HEK293 (cell line): ENCODE results near the gene UCP3.

Experiments
- REPIN1 ChIP-seq: fragments of 450-650 bp; formaldehyde crosslinking; IDR thresholded peaks from 2 replicates; pipeline ENCODE4 v1.5.1; 2017; ENCODE audit warnings: missing biosample characterization, missing genetic modification characterization, low read depth
- YY1 ChIP-seq: fragments of 450-650 bp; formaldehyde crosslinking; IDR thresholded peaks from 2 replicates; pipeline ENCODE4 v1.5.1; 2018; ENCODE audit warnings: missing biosample characterization, missing genetic modification characterization
- ZNF133 ChIP-seq: fragments of 450-650 bp; formaldehyde crosslinking; IDR thresholded peaks from 2 replicates; pipeline ENCODE4 v1.5.1; 2016; ENCODE audit warnings: missing biosample characterization, missing genetic modification characterization
- ZNF146 ChIP-seq: fragments of 450-650 bp; formaldehyde crosslinking; IDR thresholded peaks from 2 replicates; pipeline ENCODE4 v1.5.1; 2016; ENCODE audit warnings: missing biosample characterization, missing genetic modification characterization
- ZNF23 ChIP-seq: fragments of 450-650 bp; formaldehyde crosslinking; IDR thresholded peaks from 2 replicates; pipeline ENCODE4 v1.5.1; 2016; ENCODE audit warnings: missing biosample characterization, missing genetic modification characterization, borderline replicate concordance
- ZNF24 ChIP-seq: fragments of 450-650 bp; formaldehyde crosslinking; IDR thresholded peaks from 2 replicates; pipeline ENCODE4 v1.5.1; 2016; ENCODE audit warnings: missing biosample characterization, missing genetic modification characterization
- ZNF561 ChIP-seq: fragments of 450-650 bp; IDR thresholded peaks from 2 replicates; pipeline ENCODE4 v1.5.1; 2018; ENCODE audit warnings: missing biosample characterization, missing genetic modification characterization, borderline replicate concordance
- TF ChIP-seq, protein P1 (sequence below): fragments of 450-650 bp; formaldehyde crosslinking; IDR thresholded peaks from 2 replicates; pipeline ENCODE4 v1.5.1; 2016; ENCODE audit warnings: missing biosample characterization, missing genetic modification characterization
- TF ChIP-seq, protein P2 (sequence below): fragments of 450-650 bp; formaldehyde crosslinking; IDR thresholded peaks from 2 replicates; pipeline ENCODE4 v1.5.1; 2016; ENCODE audit warnings: missing biosample characterization, missing genetic modification characterization
- TF ChIP-seq, protein P3 (sequence below): fragments of 450-650 bp; formaldehyde crosslinking; optimal IDR thresholded peaks from 2 replicates; pipeline ENCODE3; 2016; ENCODE audit warnings: missing biosample characterization, mild to moderate bottlenecking, missing genetic modification characterization
- TF ChIP-seq, protein P4 (sequence below): sonication (generic); formaldehyde crosslinking; IDR thresholded peaks from 2 replicates; pipeline ENCODE4 v1.8.1; 2022; ENCODE audit warnings: mild to moderate bottlenecking, moderate library complexity, missing genetic modification reagents

DNA sequence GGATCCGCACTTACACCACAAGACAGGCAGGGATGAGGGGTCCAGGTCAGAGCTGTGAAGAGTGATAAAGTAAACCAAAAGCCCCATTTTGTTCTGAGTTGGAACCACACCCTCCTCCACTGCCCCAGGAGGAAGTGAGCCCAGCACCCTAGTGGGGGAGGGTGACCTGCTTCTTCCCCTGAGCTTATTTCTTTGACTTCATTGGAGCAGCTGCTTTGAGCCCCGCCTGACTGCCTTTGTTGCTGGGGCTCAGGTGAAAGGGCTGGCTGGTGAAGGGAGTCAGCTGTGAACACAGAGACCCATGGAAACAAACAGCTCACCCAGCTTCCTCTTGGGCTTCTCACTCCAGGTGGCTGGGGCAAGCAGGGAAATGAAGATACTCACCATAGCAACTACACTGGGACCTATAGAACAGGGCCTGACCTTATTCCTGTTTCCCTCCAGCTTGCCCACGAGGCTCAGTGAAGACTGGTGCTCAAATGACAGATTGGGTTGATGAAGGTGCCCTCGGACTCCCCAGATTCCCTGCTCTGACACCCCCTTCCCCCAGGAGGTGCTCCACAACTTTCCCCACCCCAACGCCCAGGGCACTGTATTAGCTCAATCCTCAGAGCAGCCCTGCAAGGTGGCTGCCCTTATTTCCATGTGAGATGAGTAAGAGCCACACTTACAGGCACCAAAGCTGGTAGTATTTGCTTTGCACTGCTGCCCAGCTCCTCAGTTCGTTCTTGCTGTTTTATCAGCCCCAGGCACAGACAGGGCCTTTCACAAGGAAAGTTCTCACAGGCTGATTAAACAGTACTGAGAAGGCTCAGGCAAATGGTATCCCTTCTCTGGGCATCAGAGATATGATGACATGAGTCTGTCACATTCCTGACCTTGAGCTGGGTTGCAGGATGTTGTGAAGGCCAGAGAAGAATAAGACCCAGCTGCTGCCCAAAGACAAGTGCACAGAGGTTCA, 28.6 kb downstream of the UCP3 start:
- TF ChIP-seq ZNF133 (tag by site-specific recombination): no peak
- no peak for TF ChIP-seq ZNF24 (tag by site-specific recombination)
- TF ChIP-seq, protein P1, sequence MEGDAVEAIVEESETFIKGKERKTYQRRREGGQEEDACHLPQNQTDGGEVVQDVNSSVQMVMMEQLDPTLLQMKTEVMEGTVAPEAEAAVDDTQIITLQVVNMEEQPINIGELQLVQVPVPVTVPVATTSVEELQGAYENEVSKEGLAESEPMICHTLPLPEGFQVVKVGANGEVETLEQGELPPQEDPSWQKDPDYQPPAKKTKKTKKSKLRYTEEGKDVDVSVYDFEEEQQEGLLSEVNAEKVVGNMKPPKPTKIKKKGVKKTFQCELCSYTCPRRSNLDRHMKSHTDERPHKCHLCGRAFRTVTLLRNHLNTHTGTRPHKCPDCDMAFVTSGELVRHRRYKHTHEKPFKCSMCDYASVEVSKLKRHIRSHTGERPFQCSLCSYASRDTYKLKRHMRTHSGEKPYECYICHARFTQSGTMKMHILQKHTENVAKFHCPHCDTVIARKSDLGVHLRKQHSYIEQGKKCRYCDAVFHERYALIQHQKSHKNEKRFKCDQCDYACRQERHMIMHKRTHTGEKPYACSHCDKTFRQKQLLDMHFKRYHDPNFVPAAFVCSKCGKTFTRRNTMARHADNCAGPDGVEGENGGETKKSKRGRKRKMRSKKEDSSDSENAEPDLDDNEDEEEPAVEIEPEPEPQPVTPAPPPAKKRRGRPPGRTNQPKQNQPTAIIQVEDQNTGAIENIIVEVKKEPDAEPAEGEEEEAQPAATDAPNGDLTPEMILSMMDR (tag by site-specific recombination): no peak
- no peak for TF ChIP-seq YY1 (tag by site-specific recombination)
- TF ChIP-seq, protein P2, sequence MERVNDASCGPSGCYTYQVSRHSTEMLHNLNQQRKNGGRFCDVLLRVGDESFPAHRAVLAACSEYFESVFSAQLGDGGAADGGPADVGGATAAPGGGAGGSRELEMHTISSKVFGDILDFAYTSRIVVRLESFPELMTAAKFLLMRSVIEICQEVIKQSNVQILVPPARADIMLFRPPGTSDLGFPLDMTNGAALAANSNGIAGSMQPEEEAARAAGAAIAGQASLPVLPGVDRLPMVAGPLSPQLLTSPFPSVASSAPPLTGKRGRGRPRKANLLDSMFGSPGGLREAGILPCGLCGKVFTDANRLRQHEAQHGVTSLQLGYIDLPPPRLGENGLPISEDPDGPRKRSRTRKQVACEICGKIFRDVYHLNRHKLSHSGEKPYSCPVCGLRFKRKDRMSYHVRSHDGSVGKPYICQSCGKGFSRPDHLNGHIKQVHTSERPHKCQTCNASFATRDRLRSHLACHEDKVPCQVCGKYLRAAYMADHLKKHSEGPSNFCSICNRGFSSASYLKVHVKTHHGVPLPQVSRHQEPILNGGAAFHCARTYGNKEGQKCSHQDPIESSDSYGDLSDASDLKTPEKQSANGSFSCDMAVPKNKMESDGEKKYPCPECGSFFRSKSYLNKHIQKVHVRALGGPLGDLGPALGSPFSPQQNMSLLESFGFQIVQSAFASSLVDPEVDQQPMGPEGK (tag by site-specific recombination): no peak
- TF ChIP-seq ZNF23 (tag by site-specific recombination): no peak
- TF ChIP-seq, protein P3, sequence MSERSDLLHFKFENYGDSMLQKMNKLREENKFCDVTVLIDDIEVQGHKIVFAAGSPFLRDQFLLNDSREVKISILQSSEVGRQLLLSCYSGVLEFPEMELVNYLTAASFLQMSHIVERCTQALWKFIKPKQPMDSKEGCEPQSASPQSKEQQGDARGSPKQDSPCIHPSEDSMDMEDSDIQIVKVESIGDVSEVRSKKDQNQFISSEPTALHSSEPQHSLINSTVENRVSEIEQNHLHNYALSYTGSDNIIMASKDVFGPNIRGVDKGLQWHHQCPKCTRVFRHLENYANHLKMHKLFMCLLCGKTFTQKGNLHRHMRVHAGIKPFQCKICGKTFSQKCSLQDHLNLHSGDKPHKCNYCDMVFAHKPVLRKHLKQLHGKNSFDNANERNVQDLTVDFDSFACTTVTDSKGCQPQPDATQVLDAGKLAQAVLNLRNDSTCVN (tag by site-specific recombination): no peak
- no peak for TF ChIP-seq ZNF561
- no peak for TF ChIP-seq REPIN1
- TF ChIP-seq ZNF146 (tag by site-specific recombination): no peak
- TF ChIP-seq, protein P4, sequence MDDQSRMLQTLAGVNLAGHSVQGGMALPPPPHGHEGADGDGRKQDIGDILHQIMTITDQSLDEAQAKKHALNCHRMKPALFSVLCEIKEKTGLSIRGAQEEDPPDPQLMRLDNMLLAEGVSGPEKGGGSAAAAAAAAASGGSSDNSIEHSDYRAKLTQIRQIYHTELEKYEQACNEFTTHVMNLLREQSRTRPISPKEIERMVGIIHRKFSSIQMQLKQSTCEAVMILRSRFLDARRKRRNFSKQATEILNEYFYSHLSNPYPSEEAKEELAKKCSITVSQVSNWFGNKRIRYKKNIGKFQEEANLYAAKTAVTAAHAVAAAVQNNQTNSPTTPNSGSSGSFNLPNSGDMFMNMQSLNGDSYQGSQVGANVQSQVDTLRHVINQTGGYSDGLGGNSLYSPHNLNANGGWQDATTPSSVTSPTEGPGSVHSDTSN (CRISPR knock-in tag): no peak
